Measurements from ENCODE around the gene GABRB3.

- TF ChIP-seq POLR2A (IDR thresholded peaks at IDR 0.05; ENCODE audit: low read length) (no peak), GATA1 (IDR thresholded peaks at IDR 0.05; ENCODE audit: low read depth, low read length) (no peak)
These were observed 141.0 kb downstream of the GABRB3 start for GRCh38 chr15:26631894-26632293.
